Measurements from ENCODE around the gene RDX.

Gene RDX

GRCh38 chr11:110162216-110162615 lies 134.2 kb downstream of the RDX start:
- no peak for DNase-seq
- Histone ChIP-seq H3K4me2 (ENCODE audit: low read depth, low read length) (no peak overlapping the region), H2AFZ (ENCODE audit: low read length) (no peak overlapping the region), H3K27me3 (replicated peaks; ENCODE audit: insufficient read depth, low read length) (no peaks in the 10 kb centered on the region), H3K9me2 (replicated peaks; ENCODE audit: insufficient read depth, low read length) (no peaks in the 10 kb centered on the region), H3K27ac (ENCODE audit: low read length) (no peak overlapping the region), H3K36me3 (replicated peaks; ENCODE audit: insufficient read depth, low read length) (no peaks in the 10 kb centered on the region; the same call in 1 of the 2 replicates), H3K9me3 (replicated peaks; ENCODE audit: insufficient read depth, low read length) (no peaks in the 10 kb centered on the region), H4K20me1 (ENCODE audit: insufficient read depth, low read length) (no peaks in the 10 kb centered on the region), H3K4me1 (ENCODE audit: low read length) (no peaks in the 10 kb centered on the region), H3K4me3 (ENCODE audit: low read length) (no peak overlapping the region), H3F3A (ENCODE audit: insufficient read depth, low read length) (no peaks in the 10 kb centered on the region; the same call in 1 of the 2 replicates), H3K9ac (ENCODE audit: low read length) (no peak overlapping the region), H3K79me2 (ENCODE audit: low read length) (no peaks in the 10 kb centered on the region)
- TF ChIP-seq CTCF (IDR thresholded peaks at IDR 0.05; ENCODE audit: low read length) (no peak), EZH2phosphoT487 (IDR thresholded peaks at IDR 0.05; ENCODE audit: low read length) (no peak), EZH2 (optimal IDR thresholded peaks at IDR 0.05; ENCODE audit: low read depth, low read length) (no peak)

GRCh38 chr11:110161061-110161460 lies 135.4 kb downstream of the RDX start:
- no peak overlapping the region for H2AFZ ChIP-seq (ENCODE audit: low read length)
- no peak overlapping the region for H3K9ac ChIP-seq (ENCODE audit: low read length)
- no peaks in the 10 kb centered on the region for H3K27me3 ChIP-seq (replicated peaks; ENCODE audit: insufficient read depth, low read length)
- no peaks in the 10 kb centered on the region; the same call in 1 of the 2 replicates for H3F3A ChIP-seq (ENCODE audit: insufficient read depth, low read length)
- no peaks in the 10 kb centered on the region for H3K9me3 ChIP-seq (replicated peaks; ENCODE audit: insufficient read depth, low read length)
- TF ChIP-seq EZH2phosphoT487 (IDR thresholded peaks at IDR 0.05; ENCODE audit: low read length) (no peak), EZH2 (optimal IDR thresholded peaks at IDR 0.05; ENCODE audit: low read depth, low read length) (no peak), CTCF (IDR thresholded peaks at IDR 0.05; ENCODE audit: low read length) (no peak)
- no peak overlapping the region for H3K4me2 ChIP-seq (ENCODE audit: low read depth, low read length)
- DNase-seq: no peak
- H3K79me2 ChIP-seq (ENCODE audit: low read length): no peaks in the 10 kb centered on the region
- H3K4me1 ChIP-seq (ENCODE audit: low read length): no peaks in the 10 kb centered on the region
- no peak overlapping the region for H3K27ac ChIP-seq (ENCODE audit: low read length)
- no peaks in the 10 kb centered on the region for H3K9me2 ChIP-seq (replicated peaks; ENCODE audit: insufficient read depth, low read length)
- no peaks in the 10 kb centered on the region; the same call in 1 of the 2 replicates for H3K36me3 ChIP-seq (replicated peaks; ENCODE audit: insufficient read depth, low read length)
- no peaks in the 10 kb centered on the region for H4K20me1 ChIP-seq (ENCODE audit: insufficient read depth, low read length)
- H3K4me3 ChIP-seq (ENCODE audit: low read length): no peak overlapping the region

GRCh38 chr11:110160437-110160836 lies 136.0 kb downstream of the RDX start:
- no peaks in the 10 kb centered on the region for H3K4me1 ChIP-seq (ENCODE audit: low read length)
- H4K20me1 ChIP-seq (ENCODE audit: insufficient read depth, low read length): no peaks in the 10 kb centered on the region
- H3K9me2 ChIP-seq (replicated peaks; ENCODE audit: insufficient read depth, low read length): no peaks in the 10 kb centered on the region
- no peaks in the 10 kb centered on the region for H3K9me3 ChIP-seq (replicated peaks; ENCODE audit: insufficient read depth, low read length)
- H3K36me3 ChIP-seq (replicated peaks; ENCODE audit: insufficient read depth, low read length): no peaks in the 10 kb centered on the region; the same call in 1 of the 2 replicates
- H3K27me3 ChIP-seq (replicated peaks; ENCODE audit: insufficient read depth, low read length): no peaks in the 10 kb centered on the region
- H3K9ac ChIP-seq (ENCODE audit: low read length): no peak overlapping the region
- no peaks in the 10 kb centered on the region for H3K79me2 ChIP-seq (ENCODE audit: low read length)
- no peak for TF ChIP-seq CTCF (IDR thresholded peaks at IDR 0.05; ENCODE audit: low read length)
- no peak for TF ChIP-seq EZH2phosphoT487 (IDR thresholded peaks at IDR 0.05; ENCODE audit: low read length)
- TF ChIP-seq EZH2 (optimal IDR thresholded peaks at IDR 0.05; ENCODE audit: low read depth, low read length): no peak
- no peaks in the 10 kb centered on the region; the same call in 1 of the 2 replicates for H3F3A ChIP-seq (ENCODE audit: insufficient read depth, low read length)
- DNase-seq: no peak
- H3K27ac ChIP-seq (ENCODE audit: low read length): no peak overlapping the region
- no peak overlapping the region for H3K4me2 ChIP-seq (ENCODE audit: low read depth, low read length)
- H3K4me3 ChIP-seq (ENCODE audit: low read length): no peak overlapping the region
- no peak overlapping the region for H2AFZ ChIP-seq (ENCODE audit: low read length)
